HG03095 (cell line): ENCODE measurements around the gene ERFE.

Experiments
- ATAC-seq: cut with Tn5 transposase; IDR thresholded peaks from one replicate; pipeline ENCODE4 v1.9.1; 2021; ENCODE audit warnings: moderate library complexity; ENCODE audit not compliant: unreplicated experiment

Gene ERFE

GRCh38 chr2:238126338-238126737 is 32.4 kb upstream of the ERFE start:
- no peak for ATAC-seq

GRCh38 chr2:238126775-238127164 is 32.0 kb upstream of the ERFE start:
- no peak for ATAC-seq

DNA sequence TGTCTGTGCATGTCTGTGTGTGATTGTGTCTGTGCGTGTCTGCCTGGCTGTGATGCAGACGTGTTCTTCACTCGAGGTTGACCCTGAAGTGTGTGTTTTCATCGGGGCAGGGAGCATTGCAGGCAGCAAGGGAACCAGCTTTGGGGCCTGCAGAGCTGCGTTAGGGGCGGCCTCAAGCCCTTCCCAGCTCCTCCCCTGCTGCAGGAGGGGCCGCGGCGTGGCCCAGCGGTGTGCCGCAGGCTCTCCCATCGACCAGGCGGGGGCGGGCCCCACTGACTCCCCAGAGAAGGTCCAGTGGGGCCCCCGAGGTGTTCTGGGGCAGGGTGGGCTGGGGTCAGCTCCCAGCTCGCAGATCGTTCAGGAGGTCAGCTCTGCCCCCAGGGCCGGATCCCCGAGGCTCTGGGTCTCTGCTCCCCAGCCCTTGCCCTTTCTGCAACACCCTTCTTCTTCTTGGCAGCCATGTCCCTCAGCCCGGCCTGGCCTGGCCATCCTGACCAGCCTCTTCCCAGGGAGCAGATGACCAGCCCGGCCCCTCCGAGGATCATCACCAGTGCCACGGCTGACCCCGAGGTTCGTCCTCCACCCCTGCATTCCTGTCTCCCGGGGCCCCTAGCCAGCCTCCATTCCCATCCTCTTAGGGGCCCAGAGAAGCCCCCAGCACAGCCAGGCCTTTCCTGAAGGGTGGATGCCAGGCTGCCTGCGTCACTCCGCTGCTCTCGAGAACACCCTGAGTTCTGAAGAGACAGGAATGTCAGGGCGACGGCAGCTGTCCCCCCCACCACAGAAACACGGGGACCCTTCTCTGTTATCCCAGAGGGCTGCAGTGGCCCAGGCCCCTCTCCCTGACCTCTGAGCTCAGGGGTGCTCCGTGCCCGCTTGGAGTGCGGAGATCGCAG is 31.4 kb upstream of the ERFE start:
- no peak for ATAC-seq

GRCh38 chr2:238128061-238128440 is 30.7 kb upstream of the ERFE start:
- no peak for ATAC-seq

GRCh38 chr2:238128534-238129001 is 30.2 kb upstream of the ERFE start:
- ATAC-seq, result no peak

- no peak for ATAC-seq
Measured at GRCh38 chr2:238129166-238130010, 29.4 kb upstream of the ERFE start.

- no peak for ATAC-seq
Measured at GRCh38 chr2:238130111-238130695, 28.6 kb upstream of the ERFE start.

DNA sequence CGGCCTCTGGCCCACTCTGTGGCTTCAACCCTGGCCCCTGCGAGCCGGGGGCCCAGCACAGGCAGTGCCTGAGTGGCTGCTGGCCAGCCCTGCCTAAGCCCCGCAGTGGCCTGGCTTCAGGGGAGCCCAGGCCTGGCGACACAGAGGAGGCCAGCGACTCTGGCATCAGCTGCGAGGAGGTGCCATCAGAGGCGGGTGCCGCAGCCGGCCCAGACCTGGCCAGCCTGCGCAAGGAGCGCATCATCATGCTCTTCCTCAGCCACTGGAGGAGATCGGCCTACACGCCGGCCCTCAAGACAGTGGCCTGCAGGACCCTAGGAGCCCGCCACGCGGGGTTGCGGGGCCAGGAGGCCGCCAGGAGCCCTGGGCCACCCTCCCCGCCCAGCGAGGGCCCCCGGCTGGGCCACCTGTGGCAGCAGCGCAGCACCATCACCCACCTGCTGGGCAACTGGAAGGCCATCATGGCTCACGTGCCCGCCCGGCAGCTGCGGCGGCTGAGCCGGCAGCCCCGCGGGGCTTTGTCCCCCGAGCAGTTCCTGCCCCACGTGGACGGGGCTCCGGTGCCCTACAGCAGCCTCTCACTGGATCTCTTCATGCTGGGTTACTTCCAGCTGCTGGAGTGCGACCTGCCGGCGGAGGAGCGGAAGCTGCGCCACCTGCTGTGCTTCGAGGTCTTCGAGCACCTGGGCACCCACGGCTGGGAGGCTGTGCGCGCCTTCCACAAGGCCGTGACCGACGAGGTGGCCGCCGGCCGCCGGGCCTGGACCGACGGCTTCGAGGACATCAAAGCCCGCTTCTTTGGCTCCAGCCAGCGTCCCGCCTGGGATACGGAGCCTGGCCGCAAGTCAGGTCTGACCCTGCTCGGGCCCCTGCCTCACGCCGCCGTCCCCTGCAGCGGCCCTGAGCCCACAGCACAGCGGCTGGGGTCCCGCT is 27.8 kb upstream of the ERFE start:
- ATAC-seq, result no peak

GRCh38 chr2:238131761-238132462 is 26.9 kb upstream of the ERFE start:
- ATAC-seq, result no peak

GRCh38 chr2:238132463-238133450 is 26.0 kb upstream of the ERFE start:
- no peak for ATAC-seq

GRCh38 chr2:238133499-238134392 is 25.0 kb upstream of the ERFE start:
- no peak for ATAC-seq

GRCh38 chr2:238134393-238134785 is 24.4 kb upstream of the ERFE start:
- no peak for ATAC-seq

- no peak for ATAC-seq
Measured at GRCh38 chr2:238135601-238136150, 23.1 kb upstream of the ERFE start.

GRCh38 chr2:238136820-238137537 is 21.8 kb upstream of the ERFE start:
- ATAC-seq, result no peak

DNA sequence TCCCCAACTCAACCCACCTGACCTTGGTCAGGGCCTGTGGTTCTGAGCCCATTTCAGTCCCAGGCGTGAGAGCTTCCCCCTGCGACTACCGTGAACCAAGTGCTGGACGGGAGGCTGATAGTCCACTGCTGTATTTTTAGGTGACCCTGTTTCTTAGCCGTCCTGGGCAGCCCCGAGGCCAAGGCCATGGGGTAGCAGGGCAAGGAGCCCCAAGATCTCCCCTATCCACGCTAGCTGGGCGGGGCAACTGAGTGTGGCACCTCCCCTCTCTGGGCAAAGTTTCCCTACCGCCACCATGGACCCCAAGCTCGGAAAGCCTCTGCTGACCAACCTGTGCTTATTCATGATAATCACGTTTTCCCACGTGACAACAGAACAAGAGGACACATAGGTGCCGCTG is 20.9 kb upstream of the ERFE start:
- ATAC-seq, result no peak

DNA sequence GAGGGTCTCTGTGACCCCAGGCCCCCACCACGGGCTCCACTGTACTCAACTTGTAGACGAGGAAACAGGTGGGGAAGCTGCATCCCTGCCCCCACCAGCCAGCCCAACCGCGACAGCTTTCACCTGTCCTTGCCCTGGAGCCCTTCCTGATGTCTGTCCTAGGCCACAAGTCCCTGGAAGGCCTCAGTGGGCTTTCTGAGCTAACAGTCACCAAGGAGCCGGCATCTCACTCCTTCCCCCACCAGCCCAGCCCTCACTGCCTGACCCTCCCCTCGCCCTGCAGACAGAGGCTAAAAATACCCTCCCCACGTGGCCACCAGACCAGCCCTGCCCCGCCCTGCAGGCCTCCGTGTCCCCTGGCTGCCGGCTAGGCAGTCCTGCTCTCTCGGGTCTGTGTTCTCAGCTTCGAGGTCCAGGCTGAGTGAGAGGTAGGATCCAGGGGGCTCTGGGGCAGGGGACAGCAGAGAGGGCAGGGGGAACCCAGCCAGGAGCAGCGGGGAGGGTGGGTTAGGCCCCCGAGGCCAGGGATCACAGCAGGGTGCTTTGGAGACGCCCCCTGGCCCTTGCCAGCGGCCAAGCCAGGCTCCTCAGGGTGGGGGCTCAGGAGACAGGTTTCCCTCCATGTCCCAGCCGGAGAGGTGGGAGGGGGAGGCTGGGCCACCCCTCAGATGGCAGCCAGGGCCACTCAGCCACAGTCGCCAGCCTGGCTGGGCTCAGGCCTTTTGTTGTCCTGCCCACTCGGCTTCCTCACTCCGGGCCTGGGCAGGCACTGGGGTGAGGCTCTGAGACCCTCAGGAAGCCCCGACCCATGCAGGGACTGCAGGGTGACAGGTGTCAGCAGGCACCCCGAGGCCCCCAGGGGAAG is 20.2 kb upstream of the ERFE start, which contains the start of gene KLHL30:
Gene KLHL30 (plus strand): TSS at position 338 of the 865 bp plus-strand sequence. CDS start 2,087 bp downstream, outside the sequence.
- ATAC-seq, result no peak
